ENCODE results near the gene ZNF391.

DNA sequence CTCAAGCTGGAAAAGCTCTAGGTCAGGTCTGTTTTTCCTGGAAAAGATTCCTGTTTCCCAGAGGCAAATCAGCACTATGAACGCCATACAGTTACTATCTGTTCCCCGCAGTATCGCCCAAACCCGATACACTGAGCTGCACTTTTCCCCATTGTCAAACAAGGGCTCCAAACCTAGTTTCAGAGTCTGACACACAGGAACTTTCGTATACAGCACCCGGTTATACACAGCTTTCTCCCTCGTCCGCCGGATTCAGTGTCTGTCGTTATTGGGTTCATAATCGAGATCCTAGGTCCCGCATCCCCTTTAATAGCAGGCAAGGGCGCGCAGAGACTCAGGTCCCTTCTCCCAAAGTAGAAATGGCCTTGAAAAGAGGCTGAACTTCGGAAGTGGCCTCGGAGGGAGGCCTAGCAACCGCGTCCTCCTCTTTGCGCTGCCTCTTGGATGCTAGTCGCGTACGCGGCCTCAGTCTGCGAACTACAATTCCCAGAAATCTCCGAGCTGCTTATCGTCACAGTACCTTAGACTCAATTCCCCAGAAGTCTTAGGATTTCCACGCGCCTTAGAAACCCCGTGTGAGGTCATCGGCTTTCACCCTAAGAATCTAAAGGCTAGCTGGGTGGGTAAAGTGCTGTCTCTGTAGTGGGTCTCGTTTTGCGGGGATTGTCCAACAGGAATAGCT lies 34.2 kb downstream of the ZNF391 start:
- TF ChIP-seq, protein P1, sequence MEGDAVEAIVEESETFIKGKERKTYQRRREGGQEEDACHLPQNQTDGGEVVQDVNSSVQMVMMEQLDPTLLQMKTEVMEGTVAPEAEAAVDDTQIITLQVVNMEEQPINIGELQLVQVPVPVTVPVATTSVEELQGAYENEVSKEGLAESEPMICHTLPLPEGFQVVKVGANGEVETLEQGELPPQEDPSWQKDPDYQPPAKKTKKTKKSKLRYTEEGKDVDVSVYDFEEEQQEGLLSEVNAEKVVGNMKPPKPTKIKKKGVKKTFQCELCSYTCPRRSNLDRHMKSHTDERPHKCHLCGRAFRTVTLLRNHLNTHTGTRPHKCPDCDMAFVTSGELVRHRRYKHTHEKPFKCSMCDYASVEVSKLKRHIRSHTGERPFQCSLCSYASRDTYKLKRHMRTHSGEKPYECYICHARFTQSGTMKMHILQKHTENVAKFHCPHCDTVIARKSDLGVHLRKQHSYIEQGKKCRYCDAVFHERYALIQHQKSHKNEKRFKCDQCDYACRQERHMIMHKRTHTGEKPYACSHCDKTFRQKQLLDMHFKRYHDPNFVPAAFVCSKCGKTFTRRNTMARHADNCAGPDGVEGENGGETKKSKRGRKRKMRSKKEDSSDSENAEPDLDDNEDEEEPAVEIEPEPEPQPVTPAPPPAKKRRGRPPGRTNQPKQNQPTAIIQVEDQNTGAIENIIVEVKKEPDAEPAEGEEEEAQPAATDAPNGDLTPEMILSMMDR (conservative IDR thresholded peaks at IDR 0.05; ENCODE audit: low read length), result no peak
- TF ChIP-seq EZH2phosphoT487 (IDR thresholded peaks at IDR 0.05; ENCODE audit: borderline replicate concordance, low read depth, low read length), result no peak
